ENCODE results near the gene ACSS2. TPM values are rescaled to one million over a fixed set of nuclear protein-coding genes. Genes with fewer than 3 reads are reported as not detected.
A peak's percentile ranks its signal among the peaks of the same experiment; 100 is the strongest.

ACSS2 gene, protein sequence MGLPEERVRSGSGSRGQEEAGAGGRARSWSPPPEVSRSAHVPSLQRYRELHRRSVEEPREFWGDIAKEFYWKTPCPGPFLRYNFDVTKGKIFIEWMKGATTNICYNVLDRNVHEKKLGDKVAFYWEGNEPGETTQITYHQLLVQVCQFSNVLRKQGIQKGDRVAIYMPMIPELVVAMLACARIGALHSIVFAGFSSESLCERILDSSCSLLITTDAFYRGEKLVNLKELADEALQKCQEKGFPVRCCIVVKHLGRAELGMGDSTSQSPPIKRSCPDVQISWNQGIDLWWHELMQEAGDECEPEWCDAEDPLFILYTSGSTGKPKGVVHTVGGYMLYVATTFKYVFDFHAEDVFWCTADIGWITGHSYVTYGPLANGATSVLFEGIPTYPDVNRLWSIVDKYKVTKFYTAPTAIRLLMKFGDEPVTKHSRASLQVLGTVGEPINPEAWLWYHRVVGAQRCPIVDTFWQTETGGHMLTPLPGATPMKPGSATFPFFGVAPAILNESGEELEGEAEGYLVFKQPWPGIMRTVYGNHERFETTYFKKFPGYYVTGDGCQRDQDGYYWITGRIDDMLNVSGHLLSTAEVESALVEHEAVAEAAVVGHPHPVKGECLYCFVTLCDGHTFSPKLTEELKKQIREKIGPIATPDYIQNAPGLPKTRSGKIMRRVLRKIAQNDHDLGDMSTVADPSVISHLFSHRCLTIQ
- 10 to 100 TPM; 36.8 to 44.1 (median 40.0) TPM for polyA plus RNA-seq (ENCODE audit: insufficient read length in 3 of 3)

DNA sequence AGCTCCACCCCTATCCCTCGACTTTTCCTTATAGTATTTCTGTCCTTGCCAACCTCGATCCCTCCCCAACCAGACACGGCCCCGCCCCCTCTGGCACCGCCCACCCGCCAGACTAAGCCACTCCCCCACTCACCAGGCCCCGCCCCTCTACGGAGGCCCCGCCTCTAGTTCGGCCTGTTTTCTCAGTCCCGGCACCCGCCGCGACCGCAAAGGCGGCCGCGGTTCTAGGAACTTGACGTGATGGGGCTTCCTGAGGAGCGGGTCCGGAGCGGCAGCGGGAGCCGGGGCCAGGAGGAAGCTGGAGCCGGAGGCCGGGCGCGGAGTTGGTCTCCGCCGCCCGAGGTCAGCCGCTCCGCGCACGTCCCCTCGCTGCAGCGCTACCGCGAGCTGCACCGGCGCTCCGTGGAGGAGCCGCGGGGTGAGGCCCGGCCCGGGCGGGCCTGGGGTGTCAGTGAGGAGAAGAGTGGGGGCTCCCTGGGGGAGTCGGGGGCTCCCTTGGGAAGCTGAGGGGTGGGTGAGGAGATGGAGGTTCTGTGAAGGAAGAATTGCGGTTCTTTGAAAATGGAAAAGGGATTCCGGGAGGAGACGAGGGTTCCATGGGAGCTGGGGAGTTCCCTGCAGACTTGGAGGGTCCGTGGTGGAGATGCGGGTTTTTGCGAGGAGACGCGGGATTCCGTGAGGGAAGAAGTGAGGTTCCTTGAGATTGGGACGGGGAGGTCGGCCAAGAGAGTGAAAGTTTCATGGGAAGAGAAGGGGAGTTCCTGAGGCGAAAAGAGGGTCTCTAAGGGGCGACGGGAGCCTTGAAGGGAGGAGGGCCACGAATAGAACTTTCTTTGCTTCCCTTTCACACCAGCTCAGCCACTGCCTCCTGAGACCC is at the start of gene ACSS2:
TSS of gene ACSS2 (plus strand) at position 207 of the 877 bp plus-strand sequence. CDS start at position 241, 34 bp downstream.
- DNase-seq (ENCODE audit: low read depth in 3 of 3, low spot score in 2 of 3) = peak; percentile 87 to 89 (median 88)

GRCh38 chr20:34829191-34829590 is 47.2 kb upstream of the ACSS2 start:
- DNase-seq (ENCODE audit: low read depth in 3 of 3, low spot score in 2 of 3) = no peak

DNA sequence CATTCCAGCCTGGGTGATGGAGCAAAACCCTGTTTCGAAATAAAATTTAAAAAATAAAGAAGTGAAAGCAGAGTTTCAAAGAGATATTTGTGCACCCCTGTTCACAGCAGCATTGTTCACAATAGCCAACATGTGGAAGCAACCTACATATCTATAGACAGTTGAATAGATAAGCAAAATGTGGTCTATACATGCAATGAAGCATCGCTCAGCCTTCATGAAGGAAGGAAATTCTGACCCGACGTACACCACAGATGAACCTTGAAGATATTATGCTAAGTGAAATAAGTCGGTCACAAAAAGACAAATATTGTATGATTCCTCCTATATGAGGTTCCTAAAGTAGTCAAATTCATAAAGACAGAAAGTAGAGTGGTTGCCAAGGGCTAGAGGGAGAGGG is 44.5 kb upstream of the ACSS2 start:
- no peak for DNase-seq (ENCODE audit: low read depth in 3 of 3, low spot score in 2 of 3)

DNA sequence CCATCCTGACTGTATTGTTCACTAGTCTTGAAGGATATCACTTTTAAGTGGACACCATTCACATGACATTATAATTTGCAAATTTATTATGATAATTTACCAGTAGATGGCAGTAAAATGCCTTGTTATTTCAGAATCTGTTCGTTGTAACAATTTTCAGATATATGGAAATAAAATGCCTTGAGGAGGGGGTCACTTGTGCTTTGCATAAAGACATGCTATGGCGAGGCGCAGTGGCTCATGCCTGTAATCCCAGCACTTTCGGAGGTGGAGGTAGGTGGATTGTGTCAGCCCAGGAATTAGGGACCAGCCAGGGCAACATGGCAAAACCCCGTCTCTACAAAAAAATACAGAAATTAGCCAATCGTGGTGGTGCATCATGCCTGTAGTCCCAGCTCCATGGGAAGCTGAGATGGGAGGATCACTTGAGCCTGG is 41.9 kb upstream of the ACSS2 start:
- DNase-seq (ENCODE audit: low read depth in 3 of 3, low spot score in 2 of 3) = peak in 2 of 3 donors; percentile 10 to 14

- DNase-seq (ENCODE audit: low read depth in 3 of 3, low spot score in 2 of 3) = no peak
These were observed 34.3 kb upstream of the ACSS2 start for GRCh38 chr20:34842143-34842542.

GRCh38 chr20:34843421-34843820 is 33.0 kb upstream of the ACSS2 start:
- DNase-seq (ENCODE audit: low read depth in 3 of 3, low spot score in 2 of 3) = no peak

DNA sequence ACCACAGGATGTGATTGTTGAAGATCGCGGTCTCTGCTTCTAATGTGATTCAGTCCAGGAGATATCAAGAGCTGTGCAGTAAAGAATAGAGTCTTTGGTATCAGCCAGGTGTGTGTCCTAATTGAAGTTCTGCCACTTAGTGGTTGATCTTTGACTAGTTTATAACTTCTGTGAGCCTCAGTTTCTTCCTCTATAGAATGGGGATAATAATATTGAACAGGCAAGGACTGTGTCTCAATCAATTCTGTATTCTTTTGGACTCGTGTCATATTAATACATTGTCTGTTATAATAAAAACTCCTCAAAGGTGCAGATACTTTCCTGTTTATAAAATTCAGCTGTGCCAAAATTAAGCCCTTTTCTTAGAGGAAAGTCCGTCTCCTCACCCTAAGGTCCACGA is 27.8 kb upstream of the ACSS2 start:
- DNase-seq (ENCODE audit: low read depth in 3 of 3, low spot score in 2 of 3) = no peak

DNA sequence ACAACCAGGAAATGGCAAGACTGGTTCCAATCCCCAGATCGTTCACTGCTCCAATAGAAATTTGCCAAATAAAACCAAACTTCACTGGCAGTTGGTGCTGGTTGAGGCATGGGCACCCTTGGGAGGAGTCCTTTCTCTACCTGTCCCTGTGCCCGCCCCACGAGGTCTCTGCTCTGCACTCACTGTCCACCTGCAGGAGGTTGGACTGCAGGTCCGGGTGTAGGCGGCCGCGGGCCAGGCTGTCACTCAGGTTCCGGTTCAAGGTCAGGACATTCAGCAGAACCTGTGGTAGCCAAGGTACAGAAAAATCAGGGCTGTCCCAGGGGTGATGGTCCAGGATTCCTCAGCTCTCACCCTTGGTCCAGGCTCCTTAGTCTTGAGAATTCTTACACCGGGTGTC is 26.6 kb upstream of the ACSS2 start:
- no peak for DNase-seq (ENCODE audit: low read depth in 3 of 3, low spot score in 2 of 3)

DNA sequence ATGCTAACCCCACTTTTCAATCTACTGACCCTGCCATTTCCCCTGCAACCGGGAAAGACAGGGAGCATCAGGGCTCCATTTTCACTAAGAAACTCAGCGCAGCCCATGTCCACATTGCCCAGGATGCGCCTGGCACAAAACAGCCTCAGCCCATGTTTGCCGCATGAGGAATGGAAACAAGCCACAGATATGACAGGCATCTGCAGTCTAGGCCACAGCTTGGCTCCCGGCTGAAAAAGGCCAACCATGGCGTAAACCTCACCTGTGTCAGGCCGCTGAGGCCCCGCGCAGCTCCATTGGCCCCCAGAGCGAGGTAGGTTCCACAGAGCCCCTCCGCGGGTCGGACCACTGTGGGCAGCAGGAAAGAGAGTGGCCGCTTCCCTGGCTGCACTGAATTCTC is 25.4 kb upstream of the ACSS2 start:
- no peak for DNase-seq (ENCODE audit: low read depth in 3 of 3, low spot score in 2 of 3)

DNA sequence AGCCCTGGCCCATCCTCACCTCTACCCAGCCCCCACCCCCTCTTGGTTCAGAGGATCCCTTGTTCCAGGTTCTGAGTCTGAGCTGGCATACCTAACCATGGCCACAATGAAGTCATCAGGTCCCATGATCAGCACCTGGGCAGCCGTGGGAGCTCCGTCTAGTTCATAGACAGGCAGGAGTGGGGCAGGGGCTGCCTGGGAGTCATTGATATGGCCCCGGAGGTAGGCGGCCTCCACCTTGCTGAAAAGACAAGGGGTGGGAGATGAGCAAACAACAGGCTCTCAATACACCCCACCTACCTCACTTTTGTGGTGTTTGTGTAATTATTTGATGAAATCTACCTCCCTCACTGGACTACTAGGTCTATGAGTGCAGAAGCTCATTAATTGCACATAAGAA is 24.1 kb upstream of the ACSS2 start:
- no peak for DNase-seq (ENCODE audit: low read depth in 3 of 3, low spot score in 2 of 3)

- DNase-seq (ENCODE audit: low read depth in 3 of 3, low spot score in 2 of 3) = no peak
These were observed 17.0 kb upstream of the ACSS2 start for GRCh38 chr20:34859367-34859766.

DNA sequence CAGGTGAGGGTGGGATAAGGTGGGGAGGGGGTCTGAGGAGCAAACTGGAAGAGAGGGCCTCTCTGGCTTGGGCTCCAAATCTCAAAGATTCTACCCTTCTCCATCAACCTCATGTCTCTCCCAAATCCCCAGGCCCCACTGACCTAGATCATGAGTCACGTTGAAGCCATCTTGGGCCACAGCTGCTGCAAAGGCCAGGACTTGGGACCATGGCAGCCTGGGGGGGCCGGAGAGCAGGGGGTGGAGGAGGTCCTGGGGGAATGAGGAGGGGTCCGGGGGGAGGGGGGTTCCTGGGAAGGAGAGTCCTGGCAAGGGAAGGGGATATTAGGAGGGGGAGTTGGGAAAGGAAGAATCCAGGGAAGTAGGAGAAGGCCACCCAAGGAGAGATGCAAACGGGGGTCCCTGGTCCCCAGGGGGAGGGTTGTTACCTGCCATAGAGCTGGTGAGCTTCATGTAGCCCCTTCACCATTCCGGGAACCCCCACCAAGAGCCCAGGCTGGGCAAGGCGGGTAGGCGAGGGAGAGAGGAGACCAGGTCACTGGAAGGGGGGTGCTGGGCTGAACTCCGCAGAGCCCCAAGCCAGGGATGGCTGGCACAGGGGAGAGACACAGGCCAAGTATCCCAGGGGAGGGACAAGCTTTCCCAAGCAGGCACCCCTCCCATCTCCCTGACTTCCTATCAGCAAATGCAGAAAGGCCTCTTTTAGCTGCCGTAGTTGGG is 16.4 kb upstream of the ACSS2 start:
- DNase-seq (ENCODE audit: low read depth in 3 of 3, low spot score in 2 of 3) = no peak

DNA sequence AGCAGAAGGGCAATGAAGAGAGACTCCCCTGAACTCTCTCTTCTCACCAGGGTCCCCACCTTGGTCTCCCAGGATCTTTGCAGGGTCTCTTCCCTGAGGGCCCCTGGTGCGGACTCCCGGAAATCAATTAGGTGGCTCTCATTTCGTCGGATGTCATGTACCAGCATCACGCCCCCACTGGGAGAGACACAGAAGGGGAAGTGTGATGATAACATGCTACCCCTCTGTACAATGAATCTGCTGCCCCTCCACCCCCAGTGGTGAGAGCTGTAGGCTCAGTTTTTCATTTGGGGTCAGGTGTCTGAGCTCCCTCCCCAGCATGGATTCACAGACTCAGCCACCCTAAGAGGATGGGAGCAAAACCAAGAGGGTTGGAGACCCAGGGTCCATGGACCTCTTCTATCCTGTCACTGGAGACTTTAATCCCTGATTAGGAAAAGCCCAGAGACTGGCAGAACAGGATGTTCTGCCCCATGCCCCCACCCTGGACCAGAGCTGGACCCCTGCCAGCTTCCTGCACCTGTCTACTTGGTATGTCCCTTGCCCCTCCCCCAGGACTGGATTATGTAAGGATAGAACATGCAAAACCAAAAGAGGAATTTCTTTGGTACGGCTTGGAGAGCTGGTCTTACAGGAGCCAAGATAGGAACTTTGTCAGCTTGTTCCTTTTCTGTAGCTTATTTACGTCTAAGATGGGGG is 14.9 kb upstream of the ACSS2 start:
- no peak for DNase-seq (ENCODE audit: low read depth in 3 of 3, low spot score in 2 of 3)

- DNase-seq (ENCODE audit: low read depth in 3 of 3, low spot score in 2 of 3) = no peak
These were observed 13.7 kb upstream of the ACSS2 start for GRCh38 chr20:34862724-34863123.

DNA sequence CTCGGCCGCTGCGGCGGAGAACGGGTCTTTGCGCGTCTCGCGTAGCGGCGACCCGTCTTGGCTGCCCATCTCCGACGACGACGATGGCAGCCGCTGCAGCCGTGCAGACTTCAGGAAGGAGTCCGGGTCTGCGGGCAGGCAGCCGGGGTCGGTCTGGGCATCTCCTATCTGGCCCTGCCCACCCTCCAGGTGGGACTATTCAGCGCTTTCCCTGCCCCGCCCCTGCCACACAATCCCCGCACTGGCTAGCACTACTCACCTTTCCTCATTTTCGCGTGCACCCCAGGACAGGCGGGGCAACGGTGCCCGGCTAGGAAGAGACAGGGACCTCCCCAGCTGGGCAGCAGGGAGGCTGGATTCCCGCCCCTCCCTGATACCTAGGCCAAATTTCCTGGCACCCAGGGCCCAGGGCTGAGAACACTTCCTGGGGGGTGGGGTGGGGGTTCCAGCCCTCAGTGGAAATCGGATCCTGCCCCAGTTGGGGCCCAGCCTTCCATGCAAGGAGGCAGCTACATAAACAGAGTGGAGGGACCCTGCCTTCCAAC is 12.9 kb upstream of the ACSS2 start:
- DNase-seq (ENCODE audit: low read depth in 3 of 3, low spot score in 2 of 3) = no peak

GRCh38 chr20:34864216-34864615 is 12.2 kb upstream of the ACSS2 start:
- DNase-seq (ENCODE audit: low read depth in 3 of 3, low spot score in 2 of 3) = no peak

DNA sequence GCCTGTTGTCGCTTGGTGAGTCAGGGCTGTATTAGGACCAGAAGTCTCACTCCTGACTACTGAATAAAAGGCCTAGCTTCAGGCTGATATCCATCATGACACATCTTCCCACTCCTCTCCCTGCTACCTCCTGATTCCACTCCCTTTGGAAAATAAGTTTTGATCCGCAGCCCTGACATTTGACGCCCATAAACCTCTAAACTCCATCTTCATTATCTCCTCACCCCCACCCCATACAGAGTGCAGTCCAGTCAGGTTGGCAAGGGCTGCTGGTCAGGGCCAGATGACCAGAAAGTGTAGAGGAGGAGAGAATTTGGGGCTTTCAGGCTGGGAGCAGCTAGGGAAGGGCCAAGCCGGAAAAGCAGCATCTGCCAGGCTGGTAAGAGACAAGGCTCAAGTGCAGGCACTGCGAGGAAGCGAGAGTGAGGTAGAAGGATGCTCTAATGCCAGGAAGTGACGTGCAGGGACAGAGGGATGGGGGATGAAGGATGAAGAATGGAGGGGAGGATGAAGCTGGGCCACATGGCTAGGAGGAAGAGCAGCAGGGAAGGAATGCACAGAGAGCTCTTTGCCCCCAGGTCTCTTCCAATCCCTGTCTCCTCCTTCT is 5.0 kb upstream of the ACSS2 start:
- no peak for DNase-seq (ENCODE audit: low read depth in 3 of 3, low spot score in 2 of 3)

- DNase-seq (ENCODE audit: low read depth in 3 of 3, low spot score in 2 of 3) = no peak
These were observed 4.3 kb upstream of the ACSS2 start for GRCh38 chr20:34871966-34872621.
